Peyer's patch (tissue), 4 donors: Measurements from ENCODE around the gene FADD. TPM values are rescaled to one million over a fixed set of nuclear protein-coding genes. Genes with fewer than 3 reads are reported as not detected.
"Not testable (repeated sequence)": the region's sequence is repeated elsewhere in the genome, so short reads cannot be mapped to it uniquely, and the experiment has no call there.

ENCODE experiments used
- DNase-seq, 3 donors: peaks; one replicate each; pipeline ENCODE4 v3.0.0-alpha.2; 2017 to 2019
- H3K27ac ChIP-seq, 4 donors: fragments of 200-600 bp; sonication (generic); one replicate each; pipeline ENCODE4 v1.5.1; 2016 to 2019
- H3K27me3 ChIP-seq, 2 donors: fragments of 200-600 bp; sonication (generic); one replicate each; pipeline ENCODE4 v1.5.1; 2019
- H3K36me3 ChIP-seq, 3 donors: fragments of 200-600 bp; sonication (generic); one replicate each; pipeline ENCODE4 v1.5.1; 2016 to 2019
- H3K4me1 ChIP-seq, 4 donors: fragments of 200-600 bp; sonication (generic); one replicate each; pipeline ENCODE4 v1.5.1; 2016 to 2019
- H3K4me3 ChIP-seq, 4 donors: fragments of 200-600 bp; sonication (generic); 1 replicate in 3 of 4; 2 replicates in 1 of 4; pipeline ENCODE4 v1.5.1; 2016 to 2019; ENCODE audit warnings: mild to moderate bottlenecking in 1 of 4
- H3K9me3 ChIP-seq, 4 donors: fragments of 200-600 bp; sonication (generic); one replicate each; pipeline ENCODE4 v1.5.1; 2016 to 2019; ENCODE audit warnings: mild to moderate bottlenecking in 1 of 4
- CTCF ChIP-seq, 6 experiments: fragments of 450-650 bp in 4 of 6; fragments of 200-600 bp in 2 of 6; sonication (generic) in 1 of 6; IDR thresholded peaks; one replicate each; pipeline ENCODE4 v1.5.1; 2017 to 2019; ENCODE audit warnings: antibody characterized with exemption in 6 of 6, mild to moderate bottlenecking in 3 of 6, moderate library complexity in 1 of 6
- POLR2A ChIP-seq, 2 donors: fragments of 450-650 bp; IDR thresholded peaks; one replicate each; pipeline ENCODE4 v1.5.1; 2017; ENCODE audit warnings: antibody characterized with exemption in 2 of 2, mild to moderate bottlenecking in 2 of 2, moderate library complexity in 2 of 2
- total RNA-seq, 4 donors: library from RNA; depleted of rRNA; stranded (reverse); fragments of >200 nt; gene quantifications; one replicate each; pipeline ENCODE4 v1.1.0, GENCODE V29; 2016

The FADD gene
- total RNA-seq, 4 donors from 2014 or later: 9.9 to 33.6 (median 28.8) TPM

GRCh38 chr11:70193411-70194292, 9.4 kb upstream of the FADD start:
- H3K4me1 ChIP-seq: no peaks in the 10 kb centered on the region
- H3K27me3 ChIP-seq: no peaks in the 10 kb centered on the region
- no peak overlapping the region for H3K4me3 ChIP-seq
- no peaks in the 10 kb centered on the region for H3K9me3 ChIP-seq
- TF ChIP-seq CTCF (IDR thresholded peaks at IDR 0.05) (no peak), POLR2A (IDR thresholded peaks at IDR 0.05) (no peak)
- no peaks in the 10 kb centered on the region for H3K36me3 ChIP-seq
- H3K27ac ChIP-seq: no peak overlapping the region
- no peak for DNase-seq

GRCh38 chr11:70194792-70195791, 8.0 kb upstream of the FADD start:
- Histone ChIP-seq H3K9me3 (no peaks in the 10 kb centered on the region), H3K36me3 (no peaks in the 10 kb centered on the region)
- no peak for TF ChIP-seq CTCF (IDR thresholded peaks at IDR 0.05)
- no peak for TF ChIP-seq POLR2A (IDR thresholded peaks at IDR 0.05)

GRCh38 chr11:70200212-70200844, 2.8 kb upstream of the FADD start:
- H3K36me3 ChIP-seq: peaks cover 0 to 3% (median 0%) of the 10 kb centered on the region in 3 donors
- H3K27me3 ChIP-seq: no peaks in the 10 kb centered on the region
- H3K27ac ChIP-seq: no peak overlapping the region
- TF ChIP-seq POLR2A (IDR thresholded peaks at IDR 0.05) (no peak), CTCF (IDR thresholded peaks at IDR 0.05) (no peak)
- no peak for DNase-seq
- H3K4me1 ChIP-seq: peaks cover 0 to 15% (median 10%) of the 10 kb centered on the region in 4 donors
- H3K4me3 ChIP-seq: no peak overlapping the region
- H3K9me3 ChIP-seq: no peaks in the 10 kb centered on the region

More at GRCh38 chr11:70194792-70195791, 8.0 kb upstream of the FADD start:
- no peak for DNase-seq
- Histone ChIP-seq H3K27me3 (no peaks in the 10 kb centered on the region), H3K4me1 (no peaks in the 10 kb centered on the region), H3K4me3 (no peak overlapping the region), H3K27ac (no peak overlapping the region)

- DNase-seq, H3K4me3 ChIP-seq, H3K27me3 ChIP-seq, H3K36me3 ChIP-seq, H3K9me3 ChIP-seq, H3K27ac ChIP-seq: not testable (repeated sequence)
- peaks cover 0 to 16% (median 11%) of the 10 kb centered on the region in 4 donors for H3K4me1 ChIP-seq
These were observed 2.0 kb upstream of the FADD start for GRCh38 chr11:70201047-70201446.

GRCh38 chr11:70201882-70202861, 924 bp upstream of the FADD start:
- peak overlapping the region; percentile 96 to 100 (median 97) for H3K27ac ChIP-seq

More at GRCh38 chr11:70201882-70202861, 924 bp upstream of the FADD start:
- H3K36me3 ChIP-seq: peaks cover 0 to 21% (median 0%) of the 10 kb centered on the region in 3 donors
- no peaks in the 10 kb centered on the region for H3K9me3 ChIP-seq
- no peak for DNase-seq
- no peaks in the 10 kb centered on the region for H3K27me3 ChIP-seq
- H3K4me1 ChIP-seq: peaks cover 0 to 25% (median 11%) of the 10 kb centered on the region in 4 donors
- H3K4me3 ChIP-seq: peak overlapping the region; percentile 93 to 100 (median 98)
- TF ChIP-seq POLR2A (IDR thresholded peaks at IDR 0.05): no peak
- no peak for TF ChIP-seq CTCF (IDR thresholded peaks at IDR 0.05)
